DMS153 treated with DMSO at 0.1 percent for 48 hours (cell line): ENCODE measurements around the gene RBP4.
A peak's percentile ranks its signal among the peaks of the same experiment; 100 is the strongest.
"Not testable (repeated sequence)": the region's sequence is repeated elsewhere in the genome, so short reads cannot be mapped to it uniquely, and the experiment has no call there.

ENCODE experiments used
- DNase-seq: peaks from one replicate; lab custom pipeline; 2025; ENCODE audit not compliant: unreplicated experiment; lab: John Stamatoyannopoulos, UW

RBP4 gene

DNA sequence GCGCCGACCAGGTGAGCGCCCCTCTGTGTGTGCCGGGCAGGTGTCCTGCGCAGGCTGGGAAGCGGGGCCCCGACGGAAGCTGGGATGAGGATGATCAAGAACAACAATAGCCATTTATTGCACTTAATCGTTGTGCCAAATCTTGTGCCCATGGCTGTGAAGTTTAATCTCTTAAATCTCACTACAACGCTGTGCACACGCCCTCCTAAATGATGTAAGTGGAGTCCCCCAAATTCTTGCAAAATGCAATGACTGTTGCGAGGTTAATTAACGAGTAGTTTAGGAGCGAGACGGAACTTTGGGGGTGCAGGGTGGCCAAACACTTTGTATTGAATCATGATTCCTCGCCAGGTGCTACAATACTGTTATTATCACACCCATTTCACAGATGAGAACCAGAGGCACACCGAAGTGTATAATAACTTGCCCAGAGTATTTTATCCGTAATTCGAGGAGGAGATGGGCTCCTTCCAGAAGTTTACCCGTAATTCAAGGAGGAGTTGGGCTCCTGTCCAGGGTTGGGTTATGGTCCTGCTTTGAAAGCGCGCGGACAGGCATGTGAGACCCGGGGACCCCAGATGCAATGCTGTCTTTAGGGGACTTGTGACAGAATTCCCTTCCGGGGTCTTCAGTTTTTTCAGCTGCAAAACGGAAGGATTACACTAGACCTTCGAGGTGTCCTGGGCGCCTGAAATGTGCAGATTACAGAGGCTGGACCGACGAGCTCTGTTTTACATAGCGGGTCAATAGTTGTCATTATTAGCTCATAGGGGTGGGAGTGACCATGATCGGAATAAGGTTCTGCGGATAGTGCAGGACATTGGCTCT, 33.5 kb downstream of the RBP4 start:
- no peak for DNase-seq

DNA sequence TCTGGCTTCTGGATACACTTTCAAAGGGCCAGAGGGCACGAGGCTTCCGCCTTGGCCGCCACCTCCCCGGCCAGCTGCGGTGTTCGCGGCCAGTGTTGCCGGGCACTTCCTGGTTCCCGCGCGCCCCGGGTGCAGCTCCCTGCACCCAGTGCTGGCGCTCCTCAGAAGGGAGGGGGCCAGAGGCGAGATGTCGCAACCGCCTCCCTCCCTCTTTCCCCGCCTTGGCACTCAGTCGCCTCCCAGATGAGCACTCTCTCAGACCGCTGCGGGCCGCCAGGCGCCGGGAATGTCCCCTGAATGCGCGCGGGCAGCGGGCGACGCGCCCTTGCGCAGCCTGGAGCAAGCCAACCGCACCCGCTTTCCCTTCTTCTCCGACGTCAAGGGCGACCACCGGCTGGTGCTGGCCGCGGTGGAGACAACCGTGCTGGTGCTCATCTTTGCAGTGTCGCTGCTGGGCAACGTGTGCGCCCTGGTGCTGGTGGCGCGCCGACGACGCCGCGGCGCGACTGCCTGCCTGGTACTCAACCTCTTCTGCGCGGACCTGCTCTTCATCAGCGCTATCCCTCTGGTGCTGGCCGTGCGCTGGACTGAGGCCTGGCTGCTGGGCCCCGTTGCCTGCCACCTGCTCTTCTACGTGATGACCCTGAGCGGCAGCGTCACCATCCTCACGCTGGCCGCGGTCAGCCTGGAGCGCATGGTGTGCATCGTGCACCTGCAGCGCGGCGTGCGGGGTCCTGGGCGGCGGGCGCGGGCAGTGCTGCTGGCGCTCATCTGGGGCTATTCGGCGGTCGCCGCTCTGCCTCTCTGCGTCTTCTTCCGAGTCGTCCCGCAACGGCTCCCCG, 34.4 kb downstream of the RBP4 start, which contains the start of gene FFAR4:
Gene FFAR4, plus strand, starts transcription at position 231 of the 842 bp plus-strand sequence. Its CDS starts 56 bp downstream, at position 287.
- DNase-seq = no peak

DNA sequence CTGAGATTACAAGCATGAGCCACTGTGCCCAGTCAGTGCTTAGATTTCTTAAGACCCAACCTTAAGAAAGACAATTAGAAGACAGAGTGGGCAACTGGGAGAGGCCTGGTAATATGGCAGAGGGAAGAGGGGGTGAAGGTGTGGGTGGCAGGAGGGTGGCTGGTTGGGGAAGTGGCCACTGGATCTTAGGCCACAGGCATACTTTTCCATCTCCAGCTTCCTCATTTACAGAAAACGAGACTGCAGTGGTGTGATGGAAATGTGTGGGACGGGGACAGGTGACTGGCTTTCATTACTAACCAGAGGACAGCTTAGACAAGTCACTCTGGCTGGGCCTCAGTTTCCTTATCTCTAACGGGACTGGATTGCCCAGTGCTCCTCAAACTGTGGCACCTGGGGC, 35.6 kb downstream of the RBP4 start:
- no peak for DNase-seq

DNA sequence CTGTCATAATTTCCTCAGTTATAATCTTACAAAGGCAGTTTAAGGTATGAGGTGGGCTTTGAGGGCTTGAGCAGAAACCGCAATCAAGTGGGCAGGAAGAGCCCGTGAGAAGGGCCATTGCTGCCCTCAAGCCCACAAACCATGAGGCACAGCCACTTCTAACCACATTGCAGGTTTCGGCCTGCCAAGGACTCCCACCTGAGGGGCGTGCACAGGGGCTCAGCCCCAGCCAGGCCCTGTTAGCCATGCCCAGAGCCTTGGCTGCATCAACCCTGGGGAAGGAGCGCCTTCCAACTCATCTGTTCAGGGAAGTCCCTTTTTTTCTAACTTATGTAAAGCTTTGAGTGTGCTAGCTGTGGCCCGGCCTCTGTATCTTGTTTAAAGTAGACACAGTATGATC, 40.5 kb downstream of the RBP4 start:
- DNase-seq = no peak

DNA sequence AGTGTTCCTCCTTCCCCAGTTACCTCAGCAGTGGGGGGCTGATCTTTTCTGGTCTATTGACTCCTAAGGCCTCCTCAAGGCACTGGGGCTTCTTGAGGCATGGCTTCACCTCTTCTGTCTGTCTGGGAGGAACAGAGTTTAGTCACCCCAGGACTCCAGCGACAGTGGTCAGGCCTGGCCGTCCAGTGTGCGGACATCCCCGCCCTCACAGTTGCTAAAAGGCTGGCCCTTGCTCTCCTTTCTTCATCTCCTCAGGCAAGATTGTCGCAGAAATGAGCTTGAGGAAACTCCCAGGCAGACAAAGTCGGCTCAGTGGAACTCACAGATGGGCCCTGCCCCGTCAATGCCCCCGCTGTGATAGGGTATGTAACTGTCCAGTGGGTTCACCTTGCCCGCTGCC, 41.5 kb downstream of the RBP4 start:
- no peak for DNase-seq

DNA sequence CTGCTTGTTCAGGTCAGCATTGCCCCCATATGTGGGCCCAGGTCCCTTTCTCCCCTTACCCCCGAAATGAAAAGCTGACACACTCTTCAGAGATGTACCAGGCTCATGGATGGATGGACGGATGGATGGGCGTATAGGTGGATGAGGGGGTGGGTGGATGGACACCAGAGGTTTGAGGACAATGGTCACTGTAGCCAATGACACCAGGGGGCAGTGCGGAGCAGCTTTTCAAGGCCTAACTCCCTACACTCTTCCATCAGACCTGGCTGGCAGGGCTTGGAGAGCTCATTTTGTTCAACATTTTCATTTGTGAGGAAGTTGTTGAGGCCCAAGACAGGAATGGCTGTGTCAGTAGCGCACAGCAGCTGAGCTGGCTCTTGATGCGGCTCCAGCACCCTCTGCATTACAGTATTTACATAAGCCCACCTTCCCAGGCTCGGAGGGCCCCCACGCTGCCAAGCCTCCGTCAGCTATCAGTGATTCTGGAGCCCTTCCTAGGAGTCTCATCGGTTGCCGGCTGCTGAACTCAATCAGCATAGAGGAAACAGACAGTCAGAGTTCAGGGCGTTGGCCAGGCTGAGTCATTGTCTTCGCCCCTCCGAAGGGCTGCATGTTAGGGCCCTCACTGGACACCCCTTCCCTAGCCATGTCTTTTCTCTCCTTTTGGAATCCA, 46.1 kb downstream of the RBP4 start:
- peak; percentile 64 for DNase-seq

DNA sequence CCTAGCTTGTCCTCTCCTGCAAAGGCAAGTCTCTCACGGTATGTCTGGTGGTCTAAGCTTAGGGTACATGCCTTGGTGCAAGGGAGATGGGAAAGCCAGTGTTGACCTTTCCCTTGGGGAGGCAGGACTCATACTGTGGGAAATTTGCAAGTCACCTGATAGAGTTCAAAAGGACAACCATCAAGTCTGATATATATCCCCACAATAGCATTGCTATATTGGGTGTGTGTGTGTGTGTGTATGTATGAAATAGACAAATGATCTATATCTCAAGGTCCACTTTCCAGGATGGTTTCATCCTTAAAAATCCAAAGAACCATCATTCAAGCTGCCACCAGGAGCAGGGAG, 46.7 kb downstream of the RBP4 start:
- DNase-seq = no peak

DNA sequence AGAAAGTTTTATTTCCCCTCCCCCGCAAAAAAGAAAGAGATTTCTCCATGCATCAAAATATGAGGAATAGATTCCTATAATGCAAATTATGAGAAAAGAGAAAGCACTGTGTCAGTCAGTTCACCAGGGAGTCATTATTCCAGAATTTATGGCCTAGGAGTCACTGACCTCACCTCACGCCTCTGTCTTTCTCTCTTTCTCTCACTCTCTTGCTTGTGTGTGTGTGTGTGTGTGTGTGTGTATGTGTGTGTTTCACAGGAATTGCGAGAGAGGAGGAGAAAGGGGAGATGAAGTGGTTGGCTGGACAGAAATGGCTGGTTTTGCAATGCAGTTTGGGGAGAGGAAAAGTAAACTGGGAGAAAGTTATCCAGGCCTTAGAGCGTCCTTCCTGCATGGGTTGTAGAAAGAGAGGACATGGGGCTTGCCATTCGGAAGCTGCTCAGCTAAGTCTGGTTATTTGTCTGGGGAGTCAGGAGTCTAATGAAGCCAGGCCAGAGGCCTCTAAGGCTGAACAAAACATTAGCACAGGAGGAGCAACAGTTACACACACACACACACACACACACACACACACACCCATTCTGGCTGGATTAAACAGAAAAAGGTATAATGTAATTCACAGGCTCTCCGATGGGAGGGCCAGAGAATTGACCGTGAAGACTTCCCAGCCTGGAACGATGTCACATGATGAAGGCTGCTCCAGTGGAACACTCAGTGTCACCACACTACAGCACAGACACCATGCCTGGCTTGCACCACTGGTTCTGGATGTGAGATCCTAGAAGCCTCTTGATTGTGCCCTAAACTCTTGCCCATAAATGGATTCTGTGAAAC, 47.3 kb downstream of the RBP4 start:
- no peak for DNase-seq

DNA sequence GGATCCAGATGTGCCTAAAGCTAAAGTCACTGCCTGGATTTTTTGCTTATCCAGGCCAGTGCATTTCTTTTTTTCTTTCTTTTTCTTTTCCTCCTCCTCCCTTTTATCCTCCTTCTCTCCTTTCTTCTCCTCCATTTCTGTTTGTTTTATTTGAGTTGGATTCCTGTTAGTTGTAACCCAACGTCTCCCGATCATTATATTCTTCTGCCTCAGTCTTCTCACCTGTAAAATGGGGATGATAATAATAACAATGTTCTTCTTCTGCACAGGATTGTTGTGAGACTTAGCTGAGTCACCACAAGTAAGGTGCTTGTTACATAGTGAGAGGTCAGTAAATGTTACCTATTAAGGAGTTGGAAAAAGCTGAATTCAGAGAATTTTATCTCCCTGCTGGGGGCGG, 48.3 kb downstream of the RBP4 start:
- no peak for DNase-seq

DNA sequence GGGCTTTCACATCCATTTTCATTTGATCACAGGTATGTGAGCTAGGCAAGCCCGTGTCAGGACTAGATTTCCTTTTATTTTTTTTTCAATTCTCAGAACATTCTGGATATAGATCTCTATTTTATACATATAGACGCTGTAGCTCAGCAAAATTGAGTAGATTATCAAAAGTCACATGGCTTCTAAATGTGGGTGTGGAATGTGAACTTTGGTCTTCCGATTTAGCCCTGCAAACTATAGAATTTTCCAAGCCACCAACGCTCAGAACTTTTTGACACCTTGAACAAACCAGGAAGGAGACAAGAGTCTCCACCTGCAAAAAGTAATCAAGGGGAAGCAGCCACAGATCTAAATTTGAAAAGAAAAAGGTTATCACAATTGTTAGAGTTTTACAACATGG, 50.4 kb downstream of the RBP4 start:
- DNase-seq = no peak

DNA sequence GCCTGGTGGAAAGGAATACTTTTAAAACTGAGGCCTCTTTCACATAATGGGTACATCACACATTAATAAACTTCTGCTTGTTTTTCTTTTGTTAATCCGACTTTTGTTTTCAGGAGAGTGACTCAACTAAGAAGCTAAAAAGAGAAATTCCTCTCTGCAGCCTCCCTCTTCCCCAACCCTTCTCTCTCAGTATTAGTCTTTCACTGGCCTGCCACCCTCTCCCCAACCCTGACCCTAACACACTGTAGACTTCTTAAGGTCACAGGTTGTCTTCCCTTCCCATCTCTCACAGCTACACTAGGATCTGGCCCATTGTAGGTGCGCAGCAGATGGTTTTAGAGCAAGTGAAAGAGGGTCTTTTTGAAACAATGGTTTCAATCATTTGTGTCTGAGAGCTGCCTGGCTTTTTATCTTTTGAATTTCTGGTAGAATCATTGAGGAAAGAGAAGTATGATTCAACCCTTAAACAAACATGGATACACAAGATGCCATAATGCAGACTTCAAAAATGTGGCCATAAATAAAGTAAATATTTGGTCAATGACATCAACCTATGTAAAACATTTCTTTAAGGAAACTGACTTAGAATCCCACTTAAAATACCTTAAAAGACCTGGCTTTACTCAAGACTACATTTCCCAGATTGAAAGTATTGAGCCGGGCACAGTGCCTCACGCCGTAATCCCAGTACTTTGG, 52.5 kb downstream of the RBP4 start:
- no peak for DNase-seq

DNA sequence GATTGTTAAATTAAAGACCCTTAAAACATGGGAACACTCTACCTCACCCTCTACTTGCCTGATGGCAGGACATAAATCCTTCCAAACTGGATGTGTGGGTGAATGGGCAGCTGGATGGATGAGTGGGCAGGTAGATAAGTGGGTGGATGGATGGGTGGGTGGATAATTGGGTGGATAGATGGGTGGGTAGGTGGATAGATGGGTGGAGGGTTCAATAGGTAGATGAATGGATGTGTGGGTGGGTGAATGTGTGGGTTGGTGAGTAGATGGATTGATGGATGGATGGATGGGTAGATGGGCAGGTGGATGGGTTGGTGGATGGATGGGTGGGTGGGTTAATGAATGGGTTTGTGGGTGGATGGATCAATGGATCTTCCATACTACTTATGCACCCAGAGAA, 53.5 kb downstream of the RBP4 start:
- no peak for DNase-seq

DNA sequence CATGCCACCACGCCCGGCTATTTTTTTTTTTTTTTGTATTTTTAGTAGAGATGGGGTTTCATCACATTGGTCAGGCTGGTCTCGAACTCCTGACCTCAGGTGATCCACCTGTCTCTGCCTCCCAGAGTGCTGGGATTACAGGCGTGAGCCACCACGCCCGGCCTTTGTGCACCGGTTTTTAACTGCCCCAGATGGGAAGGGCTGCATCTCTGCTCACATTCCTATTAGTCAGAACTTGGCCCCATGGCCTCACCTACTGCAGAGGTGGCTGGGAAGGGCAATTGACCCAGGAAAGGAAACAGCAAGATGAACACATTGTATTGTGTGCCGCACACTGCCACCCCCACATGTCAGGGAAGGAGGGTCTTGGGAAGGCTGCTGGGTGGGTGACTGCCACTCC, 54.0 kb downstream of the RBP4 start:
- not testable (repeated sequence) for DNase-seq

DNA sequence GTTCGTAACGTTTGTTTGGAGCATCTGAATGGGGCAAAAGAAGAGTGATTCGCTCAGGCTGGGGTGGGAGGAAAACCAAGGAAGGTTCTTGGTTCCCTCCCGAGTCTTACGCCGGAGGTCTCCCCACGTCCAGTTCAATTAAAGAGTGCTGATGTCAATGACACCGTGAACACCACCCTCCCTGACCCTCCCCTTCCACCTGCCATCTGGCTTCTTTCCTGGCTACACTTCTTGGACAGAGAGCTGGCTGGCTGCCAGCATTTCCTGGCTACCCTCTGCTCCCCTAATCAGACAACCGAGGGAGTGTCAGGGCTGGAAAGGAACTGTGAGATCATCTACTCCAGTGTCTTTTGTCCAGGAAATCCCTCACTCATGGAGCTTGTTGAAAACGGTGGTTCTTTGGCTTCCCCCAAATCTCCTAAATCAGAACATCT, 58.7 kb downstream of the RBP4 start:
- DNase-seq = peak; percentile 29
